ENCODE measurements around the gene RASL10A. TPM values are rescaled to one million over a fixed set of nuclear protein-coding genes. Genes with fewer than 3 reads are reported as not detected.
A peak's percentile ranks its signal among the peaks of the same experiment; 100 is the strongest.

The RASL10A gene
- total and polyA plus RNA-seq, 4 donors = 0.49 to 3.5 (median 3.0) TPM; not detected in 1

- DNase-seq = peak; percentile 88 to 95
- no peaks in the 10 kb centered on the region for H3K4me1 ChIP-seq (ENCODE audit: control insufficient read depth in 1 of 2, insufficient read depth in 2 of 2, low read length in 2 of 2)
- 2% methylated on average over 40 to 83 of the region's 83 CpGs for WGBS, 2 donors
Observed at GRCh38 chr22:29306835-29307595, 8.5 kb downstream of the RASL10A start.

GRCh38 chr22:29306175-29306834, 9.2 kb downstream of the RASL10A start, which contains the start of gene GAS2L1:
TSS of gene GAS2L1 (plus strand) at chr22:29306650. CDS start at chr22:29308106, 1,456 bp downstream.
- no peaks in the 10 kb centered on the region for H3K4me1 ChIP-seq (ENCODE audit: control insufficient read depth in 1 of 2, insufficient read depth in 2 of 2, low read length in 2 of 2)

More at GRCh38 chr22:29306835-29307595, 8.5 kb downstream of the RASL10A start:
- H3K27ac ChIP-seq (ENCODE audit: low read depth in 1 of 2, low read length in 2 of 2) = peak overlapping the region in 1 of 2 donors; percentile 61
- H3K9me3 ChIP-seq (ENCODE audit: control insufficient read depth, low read length) = no peaks in the 10 kb centered on the region
- intact Hi-C loops (cut with DNase I) = loop anchor here (2.0 to 5.0 kb wide), 3 partner anchors 38 to 50 kb away; partner anchors contain the start of genes EWSR1 (in 2 of the 2) and RHBDD3 (in 1 of the 2)
- H3K36me3 ChIP-seq (ENCODE audit: control insufficient read depth in 1 of 2, insufficient read depth in 2 of 2, low read length in 1 of 2) = no peaks in the 10 kb centered on the region
- H3K4me3 ChIP-seq (ENCODE audit: low read length in 2 of 2) = peak overlapping the region; percentile 77 to 92
- no peaks in the 10 kb centered on the region for H3K27me3 ChIP-seq (ENCODE audit: control insufficient read depth in 1 of 2, insufficient read depth in 2 of 2, low read length in 1 of 2)
- ATAC-seq (ENCODE audit: low FRiP score) = peak; percentile 79

DNA sequence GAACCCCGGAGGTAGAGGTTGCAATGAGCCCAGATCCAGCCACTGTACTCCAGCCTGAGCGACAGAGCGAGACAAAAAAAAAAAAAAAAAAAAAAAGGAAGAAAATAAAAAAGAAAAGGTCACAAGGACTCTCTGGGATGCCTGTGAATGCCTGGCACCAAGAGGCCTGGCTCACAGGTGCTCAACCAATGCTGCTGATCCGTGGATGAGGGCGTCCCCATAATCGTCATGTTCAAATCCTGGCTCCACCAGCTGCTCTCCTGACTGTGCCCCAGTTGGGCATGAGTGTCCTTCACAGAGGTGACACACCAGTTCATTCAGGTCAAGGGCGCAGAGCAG, 9.7 kb downstream of the RASL10A start:
- no peaks in the 10 kb centered on the region for H3K36me3 ChIP-seq (ENCODE audit: control insufficient read depth in 1 of 2, insufficient read depth in 2 of 2, low read length in 1 of 2)
- H3K9me3 ChIP-seq (ENCODE audit: control insufficient read depth, low read length) = no peaks in the 10 kb centered on the region
- DNase-seq (no peak), ATAC-seq (ENCODE audit: low FRiP score) (no peak)
- 40 to 47% methylated on average over 7 of the region's 7 CpGs for WGBS, 2 donors
- H3K27me3 ChIP-seq (ENCODE audit: control insufficient read depth in 1 of 2, insufficient read depth in 2 of 2, low read length in 1 of 2) = no peaks in the 10 kb centered on the region
- intact Hi-C loops (cut with DNase I) = loop anchor here (2.0 to 5.0 kb wide), 3 partner anchors 37 to 51 kb away; partner anchors contain the start of genes EWSR1 (in 2 of the 2) and RHBDD3 (in 1 of the 2)
- no peak overlapping the region for H3K27ac ChIP-seq (ENCODE audit: low read depth in 1 of 2, low read length in 2 of 2)
- H3K4me1 ChIP-seq (ENCODE audit: control insufficient read depth in 1 of 2, insufficient read depth in 2 of 2, low read length in 2 of 2) = no peaks in the 10 kb centered on the region
- no peak overlapping the region for H3K4me3 ChIP-seq (ENCODE audit: low read length in 2 of 2)

More at GRCh38 chr22:29306175-29306834, 9.2 kb downstream of the RASL10A start, which contains the start of gene GAS2L1:
- ATAC-seq (ENCODE audit: low FRiP score) (peak; percentile 84), DNase-seq (peak; percentile 93 to 94)
- H3K27me3 ChIP-seq (ENCODE audit: control insufficient read depth in 1 of 2, insufficient read depth in 2 of 2, low read length in 1 of 2) = no peaks in the 10 kb centered on the region
- H3K36me3 ChIP-seq (ENCODE audit: control insufficient read depth in 1 of 2, insufficient read depth in 2 of 2, low read length in 1 of 2) = no peaks in the 10 kb centered on the region
- intact Hi-C loops (cut with DNase I) = loop anchor here (2.0 to 5.0 kb wide), 3 partner anchors 38 to 51 kb away; partner anchors contain the start of genes EWSR1 (in 2 of the 2) and RHBDD3 (in 1 of the 2)
- 0 to 1% methylated on average over 40 of the region's 40 CpGs for WGBS, 2 donors
- no peaks in the 10 kb centered on the region for H3K9me3 ChIP-seq (ENCODE audit: control insufficient read depth, low read length)
- peak within 1 kb of the TSS in 1 of 2 donors; percentile 61 for H3K27ac ChIP-seq (ENCODE audit: low read depth in 1 of 2, low read length in 2 of 2)
- peak within 1 kb of the TSS; percentile 77 to 92 for H3K4me3 ChIP-seq (ENCODE audit: low read length in 2 of 2)

GRCh38 chr22:29302681-29303465, 12.6 kb downstream of the RASL10A start:
- H3K4me1 ChIP-seq (ENCODE audit: control insufficient read depth in 1 of 2, insufficient read depth in 2 of 2, low read length in 2 of 2) = no peaks in the 10 kb centered on the region
- intact Hi-C loops (cut with DNase I) = no loop called here
- no peaks in the 10 kb centered on the region for H3K9me3 ChIP-seq (ENCODE audit: control insufficient read depth, low read length)
- ATAC-seq (ENCODE audit: low FRiP score) (no peak), DNase-seq (peak in 1 of 2 donors; percentile 74)
- 22 to 25% methylated on average over 13 of the region's 13 CpGs for WGBS, 2 donors
- H3K27me3 ChIP-seq (ENCODE audit: control insufficient read depth in 1 of 2, insufficient read depth in 2 of 2, low read length in 1 of 2) = no peaks in the 10 kb centered on the region
- no peak overlapping the region for H3K4me3 ChIP-seq (ENCODE audit: low read length in 2 of 2)
- H3K27ac ChIP-seq (ENCODE audit: low read depth in 1 of 2, low read length in 2 of 2) = no peak overlapping the region
- peaks cover 0 to 12% of the 10 kb centered on the region in 2 donors for H3K36me3 ChIP-seq (ENCODE audit: control insufficient read depth in 1 of 2, insufficient read depth in 2 of 2, low read length in 1 of 2)

- WGBS, 2 donors = 5 to 6% methylated on average over 2 of the region's 2 CpGs
- Histone ChIP-seq H3K27ac (ENCODE audit: low read depth in 1 of 2, low read length in 2 of 2) (no peak overlapping the region), H3K27me3 (ENCODE audit: control insufficient read depth in 1 of 2, insufficient read depth in 2 of 2, low read length in 1 of 2) (no peaks in the 10 kb centered on the region), H3K36me3 (ENCODE audit: control insufficient read depth in 1 of 2, insufficient read depth in 2 of 2, low read length in 1 of 2) (peaks cover 4 to 17% of the 10 kb centered on the region in 2 donors), H3K4me1 (ENCODE audit: control insufficient read depth in 1 of 2, insufficient read depth in 2 of 2, low read length in 2 of 2) (no peaks in the 10 kb centered on the region), H3K9me3 (ENCODE audit: control insufficient read depth, low read length) (no peaks in the 10 kb centered on the region), H3K4me3 (ENCODE audit: low read length in 2 of 2) (no peak overlapping the region)
- DNase-seq = no peak
- no peak for ATAC-seq (ENCODE audit: low FRiP score)
- intact Hi-C loops (cut with DNase I) = no loop called here
Observed at GRCh38 chr22:29302402-29302680, 13.2 kb downstream of the RASL10A start.

GRCh38 chr22:29301716-29302401, 13.6 kb downstream of the RASL10A start:
- no peak for ATAC-seq (ENCODE audit: low FRiP score)
- Histone ChIP-seq H3K4me3 (ENCODE audit: low read length in 2 of 2) (no peak overlapping the region), H3K36me3 (ENCODE audit: control insufficient read depth in 1 of 2, insufficient read depth in 2 of 2, low read length in 1 of 2) (peaks cover 6 to 22% of the 10 kb centered on the region in 2 donors), H3K27me3 (ENCODE audit: control insufficient read depth in 1 of 2, insufficient read depth in 2 of 2, low read length in 1 of 2) (no peaks in the 10 kb centered on the region), H3K9me3 (ENCODE audit: control insufficient read depth, low read length) (no peaks in the 10 kb centered on the region), H3K27ac (ENCODE audit: low read depth in 1 of 2, low read length in 2 of 2) (no peak overlapping the region), H3K4me1 (ENCODE audit: control insufficient read depth in 1 of 2, insufficient read depth in 2 of 2, low read length in 2 of 2) (no peaks in the 10 kb centered on the region)
- 81 to 82% methylated on average over 17 of the region's 17 CpGs for WGBS, 2 donors
- intact Hi-C loops (cut with DNase I) = no loop called here
- peak in 1 of 2 donors; percentile 70 for DNase-seq

DNA sequence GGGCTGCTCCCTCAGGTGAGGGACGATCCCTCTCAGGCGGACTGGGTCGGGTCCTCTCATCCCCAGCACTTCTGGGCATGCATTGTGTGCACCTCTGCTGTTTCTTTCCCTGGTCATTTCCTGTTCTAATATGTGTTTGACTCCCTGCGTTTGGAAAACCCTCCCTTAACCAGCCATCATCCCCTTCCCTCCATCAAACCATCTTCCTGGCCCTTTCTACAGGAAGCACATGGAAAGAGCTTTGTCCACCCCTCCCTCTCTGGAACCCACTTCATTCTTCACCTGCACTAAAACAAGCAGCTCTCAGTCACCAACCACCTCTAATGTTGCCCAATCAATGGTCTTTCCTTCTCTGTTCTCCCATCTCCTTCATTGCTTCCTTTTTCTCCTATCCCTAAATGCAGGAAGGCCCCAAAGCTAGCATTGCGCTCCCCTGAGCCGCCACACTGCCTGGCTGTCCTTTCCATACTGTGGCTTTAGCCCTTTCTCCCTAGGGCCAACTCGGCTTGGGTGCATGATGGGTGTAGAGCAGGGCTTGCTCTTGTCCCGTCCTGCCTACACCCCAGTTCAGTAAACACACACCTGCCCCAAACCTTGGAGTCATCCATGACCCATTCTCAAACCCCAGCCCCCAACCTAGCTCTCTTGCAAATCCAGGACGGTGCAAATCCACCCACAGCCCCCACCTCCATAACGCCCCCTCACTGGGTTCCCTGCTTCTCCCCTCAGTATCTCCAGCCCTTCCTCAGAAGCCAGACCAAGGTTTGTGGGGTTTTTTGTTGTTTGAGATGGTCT, 14.5 kb downstream of the RASL10A start:
- no peak overlapping the region for H3K27ac ChIP-seq (ENCODE audit: low read depth in 1 of 2, low read length in 2 of 2)
- DNase-seq (peak in 1 of 2 donors; percentile 66), ATAC-seq (ENCODE audit: low FRiP score) (no peak)
- no peaks in the 10 kb centered on the region for H3K27me3 ChIP-seq (ENCODE audit: control insufficient read depth in 1 of 2, insufficient read depth in 2 of 2, low read length in 1 of 2)
- intact Hi-C loops (cut with DNase I) = no loop called here
- H3K4me3 ChIP-seq (ENCODE audit: low read length in 2 of 2) = no peak overlapping the region
- H3K36me3 ChIP-seq (ENCODE audit: control insufficient read depth in 1 of 2, insufficient read depth in 2 of 2, low read length in 1 of 2) = peaks cover 6 to 26% of the 10 kb centered on the region in 2 donors
- H3K4me1 ChIP-seq (ENCODE audit: control insufficient read depth in 1 of 2, insufficient read depth in 2 of 2, low read length in 2 of 2) = no peaks in the 10 kb centered on the region
- no peaks in the 10 kb centered on the region for H3K9me3 ChIP-seq (ENCODE audit: control insufficient read depth, low read length)
- WGBS, 2 donors = 73 to 75% methylated on average over 10 of the region's 10 CpGs
